ENCODE data around the gene IARS1.

The IARS1 gene

DNA sequence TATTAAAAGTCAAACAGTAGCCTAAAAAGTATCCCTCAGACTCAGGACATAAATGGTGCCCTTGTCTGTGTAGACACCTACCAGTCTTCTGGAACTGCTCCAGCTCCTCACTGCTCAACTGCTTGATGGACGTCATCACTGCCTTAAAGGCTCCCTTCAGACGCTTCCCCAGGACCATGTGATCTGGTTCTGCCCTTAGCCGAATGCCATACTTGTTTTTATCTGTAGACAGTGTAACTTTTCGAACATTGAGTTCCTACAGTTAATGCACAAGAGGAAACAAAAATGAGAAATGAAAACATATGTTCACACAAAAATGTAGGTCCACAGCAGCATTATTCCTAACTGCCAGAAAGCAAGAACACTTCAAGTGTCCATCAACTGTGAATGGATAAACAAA is 46.2 kb downstream of the IARS1 start:
- no peak for DNase-seq (ENCODE audit: low read depth in 2 of 3, low spot score in 1 of 3)

DNA sequence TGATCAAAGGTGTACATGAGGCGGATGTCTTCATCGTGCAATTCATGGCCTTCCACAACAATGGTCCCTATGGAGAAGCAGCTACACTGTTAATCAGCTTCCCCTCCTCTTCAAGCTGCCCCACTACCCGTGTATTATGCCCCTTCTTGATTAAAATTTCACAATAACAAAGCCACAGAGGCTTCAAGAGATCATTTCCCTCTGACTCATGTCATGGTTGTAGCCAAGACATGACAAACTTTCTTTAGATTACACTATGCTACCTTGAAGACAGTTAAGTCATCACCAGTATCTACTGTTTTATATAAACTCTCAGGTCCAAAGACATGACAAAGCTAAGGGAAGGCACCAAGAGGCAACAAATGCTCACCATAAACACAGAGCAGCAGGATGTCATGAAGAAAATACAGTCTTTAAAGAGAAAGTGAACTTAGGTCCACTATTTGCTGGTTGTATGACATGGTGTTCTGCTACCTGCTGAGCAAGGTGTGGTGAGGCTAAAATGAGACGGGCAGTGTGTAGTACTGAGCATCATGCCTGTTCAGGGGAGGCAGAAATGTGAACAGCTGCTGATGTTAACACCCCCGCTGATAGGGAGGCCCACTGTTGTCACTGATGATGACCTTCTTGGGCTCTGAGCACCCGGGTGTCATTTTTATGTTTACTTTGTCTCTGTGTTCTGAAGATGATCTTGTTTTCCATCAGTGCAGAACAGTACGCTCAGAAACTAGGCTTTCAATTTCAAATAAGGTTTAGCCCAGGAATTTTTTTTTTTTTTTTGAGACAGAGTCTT is 48.3 kb downstream of the IARS1 start:
- no peak for DNase-seq (ENCODE audit: low read depth in 2 of 3, low spot score in 1 of 3)
